Natural killer cell (primary cell): ENCODE measurements around the gene TMEM167A. TPM values are rescaled to one million over a fixed set of nuclear protein-coding genes. Genes with fewer than 3 reads are reported as not detected.
A peak's percentile ranks its signal among the peaks of the same experiment; 100 is the strongest.

Experiments used
- ATAC-seq, 3 donors: fragments of 150-1000 bp in 2 of 3; fragments of 200-7000 bp in 1 of 3; cut with Tn5 transposase; 1 replicate in 1 of 3; 2 replicates in 2 of 3; pipeline ENCODE4 v1.10.0; 2021; ENCODE audit warnings: mild to moderate bottlenecking in 2 of 3, moderate library complexity in 2 of 3
- DNase-seq, 2 donors: peaks; one replicate each; pipeline versions ENCODE4 v3.0.0 to v3.0.0-alpha.2; 2013 to 2021; ENCODE audit warnings: mixed read lengths in 1 of 2
- H3K27ac ChIP-seq: one replicate; pipeline ENCODE4 v1.5.1; 2013; ENCODE audit warnings: mild to moderate bottlenecking, low read length
- H3K27me3 ChIP-seq: one replicate; pipeline ENCODE4 v1.6.1; 2013; ENCODE audit warnings: low read length; ENCODE audit not compliant: control insufficient read depth, insufficient read depth
- H3K36me3 ChIP-seq: one replicate; pipeline ENCODE4 v1.6.1; 2013; ENCODE audit warnings: low read length; ENCODE audit not compliant: control insufficient read depth, insufficient read depth
- H3K4me1 ChIP-seq: one replicate; pipeline ENCODE4 v1.6.1; 2013; ENCODE audit warnings: low read length; ENCODE audit not compliant: control insufficient read depth, insufficient read depth
- H3K4me3 ChIP-seq: one replicate; pipeline ENCODE4 v1.5.1; 2013; ENCODE audit warnings: low read length
- H3K9me3 ChIP-seq: one replicate; pipeline ENCODE4 v1.6.1; 2013; ENCODE audit warnings: low read length; ENCODE audit not compliant: control insufficient read depth, insufficient read depth
- H3K27ac Mint-ChIP-seq, 2 donors: one replicate each; pipeline ENCODE4 v1.8.0; 2022; ENCODE audit warnings: mild to moderate bottlenecking in 2 of 2, mixed read lengths in 2 of 2, moderate library complexity in 1 of 2
- H3K27me3 Mint-ChIP-seq, 2 donors: one replicate each; pipeline ENCODE4 v1.8.0; 2022; ENCODE audit warnings: low read depth in 2 of 2, mixed read lengths in 2 of 2
- H3K36me3 Mint-ChIP-seq: one replicate; pipeline ENCODE4 v1.8.0; 2022; ENCODE audit warnings: mixed read lengths
- H3K4me1 Mint-ChIP-seq, 2 donors: one replicate each; pipeline ENCODE4 v1.8.0; 2022; ENCODE audit warnings: mixed read lengths in 2 of 2
- H3K4me3 Mint-ChIP-seq: one replicate; pipeline ENCODE4 v1.8.0; 2022; ENCODE audit warnings: mild to moderate bottlenecking, moderate library complexity, mixed read lengths
- H3K9me3 Mint-ChIP-seq, 2 donors: one replicate each; pipeline ENCODE4 v1.8.0; 2022; ENCODE audit warnings: mixed read lengths in 2 of 2
- WGBS: methylation state at CpG from one replicate; pipeline ENCODE4 v1.1.7; 2013; ENCODE audit warnings: missing lambda C conversion rate; ENCODE audit not compliant: insufficient coverage; 5-methylcytosine and 5-hydroxymethylcytosine counted together
- intact Hi-C: fragments of 100-400 bp; cut with micrococcal nuclease; formaldehyde crosslinking; loops from one replicate; pipeline ENCODE4 v1.14.2; 2022
- total RNA-seq, 4 donors: library from RNA; stranded (reverse); fragments of 120-200 nt in 1 of 4; gene quantifications; one replicate each; pipeline versions ENCODE4 v1.2.3 to v1.2.4, GENCODE V29; 2013 to 2022
- TF ChIP-seq, protein P1 (sequence below): fragments of 200-600 bp; IDR thresholded peaks from one replicate; pipeline ENCODE4 v1.8.0; 2022; ENCODE audit warnings: antibody characterized with exemption

TMEM167A gene
- total RNA-seq, 3 donors from 2014 or later (not counting 1 experiment from before 2014, with no cell fraction given) = 42.0 to 45.3 (median 44.2) TPM

- WGBS = 99% methylated on average over 3 of the region's 3 CpGs
- Histone ChIP-seq H3K9me3 (no peaks in the 10 kb centered on the region), H3K27ac (no peak overlapping the region), H3K4me3 (no peak overlapping the region), H3K36me3 (peaks cover 13% of the 10 kb centered on the region), H3K4me1 (no peaks in the 10 kb centered on the region), H3K27me3 (no peaks in the 10 kb centered on the region)
- Mint-ChIP-seq H3K9me3 (no peaks in the 10 kb centered on the region), H3K36me3 (no peaks in the 10 kb centered on the region), H3K4me3 (no peak overlapping the region), H3K27me3 (no peaks in the 10 kb centered on the region), H3K27ac (peak overlapping the region; percentile 27 to 62), H3K4me1 (peaks cover 44 to 48% of the 10 kb centered on the region in 2 donors)
- DNase-seq = no peak
- ATAC-seq = no peak
- TF ChIP-seq, protein P1, sequence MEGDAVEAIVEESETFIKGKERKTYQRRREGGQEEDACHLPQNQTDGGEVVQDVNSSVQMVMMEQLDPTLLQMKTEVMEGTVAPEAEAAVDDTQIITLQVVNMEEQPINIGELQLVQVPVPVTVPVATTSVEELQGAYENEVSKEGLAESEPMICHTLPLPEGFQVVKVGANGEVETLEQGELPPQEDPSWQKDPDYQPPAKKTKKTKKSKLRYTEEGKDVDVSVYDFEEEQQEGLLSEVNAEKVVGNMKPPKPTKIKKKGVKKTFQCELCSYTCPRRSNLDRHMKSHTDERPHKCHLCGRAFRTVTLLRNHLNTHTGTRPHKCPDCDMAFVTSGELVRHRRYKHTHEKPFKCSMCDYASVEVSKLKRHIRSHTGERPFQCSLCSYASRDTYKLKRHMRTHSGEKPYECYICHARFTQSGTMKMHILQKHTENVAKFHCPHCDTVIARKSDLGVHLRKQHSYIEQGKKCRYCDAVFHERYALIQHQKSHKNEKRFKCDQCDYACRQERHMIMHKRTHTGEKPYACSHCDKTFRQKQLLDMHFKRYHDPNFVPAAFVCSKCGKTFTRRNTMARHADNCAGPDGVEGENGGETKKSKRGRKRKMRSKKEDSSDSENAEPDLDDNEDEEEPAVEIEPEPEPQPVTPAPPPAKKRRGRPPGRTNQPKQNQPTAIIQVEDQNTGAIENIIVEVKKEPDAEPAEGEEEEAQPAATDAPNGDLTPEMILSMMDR = no peak
- intact Hi-C loops = no loop called here
These were observed 10.6 kb downstream of the TMEM167A start for GRCh38 chr5:83066548-83067110.

- peaks cover 32% of the 10 kb centered on the region for H3K36me3 ChIP-seq
- TF ChIP-seq, protein P1 = no peak
- ATAC-seq (peak in 1 of 3 donors; percentile 29), DNase-seq (no peak)
- no peak overlapping the region for H3K4me3 ChIP-seq
- peaks cover 29 to 35% of the 10 kb centered on the region in 2 donors for H3K4me1 Mint-ChIP-seq
- H3K9me3 ChIP-seq = no peaks in the 10 kb centered on the region
- intact Hi-C loops = no loop called here
- peak overlapping the region; percentile 22 for H3K4me3 Mint-ChIP-seq
- H3K27ac ChIP-seq = no peak overlapping the region
- peak overlapping the region; percentile 59 to 82 for H3K27ac Mint-ChIP-seq
- H3K27me3 ChIP-seq = no peaks in the 10 kb centered on the region
- 50% methylated on average over 1 of the region's 2 CpGs for WGBS
- no peaks in the 10 kb centered on the region for H3K4me1 ChIP-seq
- peaks cover under 1% of the 10 kb centered on the region for H3K36me3 Mint-ChIP-seq
- no peaks in the 10 kb centered on the region for H3K9me3 Mint-ChIP-seq
- H3K27me3 Mint-ChIP-seq = no peaks in the 10 kb centered on the region
These were observed 17.9 kb downstream of the TMEM167A start for GRCh38 chr5:83059341-83059740.

GRCh38 chr5:83058726-83059125 lies 18.5 kb downstream of the TMEM167A start:
- H3K4me3 Mint-ChIP-seq = peak overlapping the region; percentile 7
- peaks cover 31 to 35% of the 10 kb centered on the region in 2 donors for H3K4me1 Mint-ChIP-seq
- Histone ChIP-seq H3K27me3 (no peaks in the 10 kb centered on the region), H3K36me3 (peaks cover 31% of the 10 kb centered on the region), H3K4me1 (no peaks in the 10 kb centered on the region), H3K4me3 (no peak overlapping the region), H3K27ac (no peak overlapping the region), H3K9me3 (no peaks in the 10 kb centered on the region)
- no peaks in the 10 kb centered on the region for H3K9me3 Mint-ChIP-seq
- TF ChIP-seq, protein P1 = no peak
- no peaks in the 10 kb centered on the region for H3K27me3 Mint-ChIP-seq
- peak overlapping the region; percentile 59 to 82 for H3K27ac Mint-ChIP-seq
- H3K36me3 Mint-ChIP-seq = peaks cover 6% of the 10 kb centered on the region
- DNase-seq (no peak), ATAC-seq (no peak)
- intact Hi-C loops = no loop called here

- TF ChIP-seq, protein P1 = no peak
- H3K27me3 ChIP-seq = no peaks in the 10 kb centered on the region
- no peak for DNase-seq
- H3K36me3 ChIP-seq = peaks cover 32% of the 10 kb centered on the region
- no peak overlapping the region for H3K4me3 ChIP-seq
- WGBS = 95% methylated on average over 2 of the region's 2 CpGs
- Mint-ChIP-seq H3K9me3 (no peaks in the 10 kb centered on the region), H3K4me1 (peaks cover 32 to 35% of the 10 kb centered on the region in 2 donors), H3K4me3 (no peak overlapping the region), H3K36me3 (peaks cover 6% of the 10 kb centered on the region), H3K27ac (peak overlapping the region in 1 of 2 donors; percentile 50), H3K27me3 (no peaks in the 10 kb centered on the region)
- no peak overlapping the region for H3K27ac ChIP-seq
- no peak for ATAC-seq
- no peaks in the 10 kb centered on the region for H3K9me3 ChIP-seq
- H3K4me1 ChIP-seq = no peaks in the 10 kb centered on the region
- intact Hi-C loops = no loop called here
These were observed 22.0 kb downstream of the TMEM167A start for GRCh38 chr5:83055166-83055565.
